Measurements from ENCODE around the gene GOLIM4.

- no peak for TF ChIP-seq CTCF (IDR thresholded peaks at IDR 0.05)
- TF ChIP-seq ZFX (IDR thresholded peaks at IDR 0.05; ENCODE audit: borderline replicate concordance), result no peak
Observed at GRCh38 chr3:167973046-167973445, 122.7 kb downstream of the GOLIM4 start.
